ENCODE data around the gene EZR. TPM values are rescaled to one million over a fixed set of nuclear protein-coding genes. Genes with fewer than 3 reads are reported as not detected.

The EZR gene
- total RNA-seq, 2 experiments from 2014 or later = 268 to 415 TPM

DNA sequence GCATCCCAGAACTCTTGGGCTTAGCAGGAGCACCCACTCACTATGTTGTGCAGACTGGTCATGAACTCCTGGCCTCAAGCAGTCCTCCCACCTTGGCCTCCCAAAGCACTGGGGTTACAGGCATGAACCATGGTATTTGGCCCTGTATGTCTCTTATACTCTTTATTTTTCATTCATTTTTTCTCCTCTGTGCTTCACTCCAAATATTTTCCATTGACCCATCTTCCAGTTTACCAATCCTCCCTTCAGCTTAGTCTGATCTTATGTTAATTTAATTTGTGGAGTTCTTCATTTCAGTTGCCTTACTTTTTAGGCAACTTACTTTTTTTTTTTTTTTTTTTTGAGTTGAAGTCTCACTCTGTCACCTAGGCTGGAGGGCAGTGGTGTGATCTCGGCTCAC is 79.5 kb downstream of the EZR start:
- Histone ChIP-seq H2AFZ (ENCODE audit: low read length) (no peak overlapping the region), H3K4me1 (ENCODE audit: insufficient read depth, low read length, poor library complexity, severe bottlenecking) (no peaks in the 10 kb centered on the region), H3K9me2 (ENCODE audit: insufficient read depth, low read length) (no peaks in the 10 kb centered on the region), H3K36me3 (ENCODE audit: insufficient read depth, low read length) (no peaks in the 10 kb centered on the region), H3K9me3 (ENCODE audit: low read length) (peaks cover 11% of the 10 kb centered on the region), H4K20me1 (ENCODE audit: insufficient read depth, low read length) (no peaks in the 10 kb centered on the region), H3K4me3 (ENCODE audit: low read depth, low read length, poor library complexity, severe bottlenecking) (no peak overlapping the region), H3K27ac (ENCODE audit: low read depth, low read length, poor library complexity, severe bottlenecking) (no peak overlapping the region), H3K4me2 (ENCODE audit: low read length) (no peak overlapping the region), H3K79me2 (ENCODE audit: insufficient read depth, low read depth, low read length) (no peaks in the 10 kb centered on the region)
- intact Hi-C loops (cut with micrococcal nuclease; ENCODE audit: unreplicated experiment) = no loop called here
- TF ChIP-seq, protein P1, sequence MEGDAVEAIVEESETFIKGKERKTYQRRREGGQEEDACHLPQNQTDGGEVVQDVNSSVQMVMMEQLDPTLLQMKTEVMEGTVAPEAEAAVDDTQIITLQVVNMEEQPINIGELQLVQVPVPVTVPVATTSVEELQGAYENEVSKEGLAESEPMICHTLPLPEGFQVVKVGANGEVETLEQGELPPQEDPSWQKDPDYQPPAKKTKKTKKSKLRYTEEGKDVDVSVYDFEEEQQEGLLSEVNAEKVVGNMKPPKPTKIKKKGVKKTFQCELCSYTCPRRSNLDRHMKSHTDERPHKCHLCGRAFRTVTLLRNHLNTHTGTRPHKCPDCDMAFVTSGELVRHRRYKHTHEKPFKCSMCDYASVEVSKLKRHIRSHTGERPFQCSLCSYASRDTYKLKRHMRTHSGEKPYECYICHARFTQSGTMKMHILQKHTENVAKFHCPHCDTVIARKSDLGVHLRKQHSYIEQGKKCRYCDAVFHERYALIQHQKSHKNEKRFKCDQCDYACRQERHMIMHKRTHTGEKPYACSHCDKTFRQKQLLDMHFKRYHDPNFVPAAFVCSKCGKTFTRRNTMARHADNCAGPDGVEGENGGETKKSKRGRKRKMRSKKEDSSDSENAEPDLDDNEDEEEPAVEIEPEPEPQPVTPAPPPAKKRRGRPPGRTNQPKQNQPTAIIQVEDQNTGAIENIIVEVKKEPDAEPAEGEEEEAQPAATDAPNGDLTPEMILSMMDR (conservative IDR thresholded peaks at IDR 0.05; ENCODE audit: low read length) = no peak
- no peak for TF ChIP-seq EZH2phosphoT487 (IDR thresholded peaks at IDR 0.05; ENCODE audit: borderline replicate concordance, low read depth, low read length)
- ChIA-PET CTCF (ENCODE audit: unreplicated experiment) (no interaction called here), POLR2A (interaction anchor here (0.7 kb wide), 1 partner anchor 387 kb away, joined by 6 read pairs; no protein-coding TSS in a partner anchor)
- no TSS peak for BruUV-seq (replicated peaks)
- no peak for DNase-seq (ENCODE audit: low spot score)

- ChIA-PET POLR2A (interaction anchor here (0.6 to 1.0 kb wide), 4 partner anchors 10 to 216 kb away, joined by 3 to 6 read pairs (median 3); no protein-coding TSS in a partner anchor), CTCF (ENCODE audit: unreplicated experiment) (no interaction called here)
Measured at GRCh38 chr6:158737710-158738615, 81.2 kb downstream of the EZR start.

More at GRCh38 chr6:158737710-158738615, 81.2 kb downstream of the EZR start:
- TF ChIP-seq, protein P1 (conservative IDR thresholded peaks at IDR 0.05; ENCODE audit: low read length) = no peak
- TF ChIP-seq EZH2phosphoT487 (IDR thresholded peaks at IDR 0.05; ENCODE audit: borderline replicate concordance, low read depth, low read length) = no peak
- Histone ChIP-seq H3K9me2 (ENCODE audit: insufficient read depth, low read length) (no peaks in the 10 kb centered on the region), H3K4me1 (ENCODE audit: insufficient read depth, low read length, poor library complexity, severe bottlenecking) (no peaks in the 10 kb centered on the region), H3K79me2 (ENCODE audit: insufficient read depth, low read depth, low read length) (no peaks in the 10 kb centered on the region), H3K9me3 (ENCODE audit: low read length) (peaks cover 11% of the 10 kb centered on the region), H3K4me3 (ENCODE audit: low read depth, low read length, poor library complexity, severe bottlenecking) (no peak overlapping the region), H3K36me3 (ENCODE audit: insufficient read depth, low read length) (no peaks in the 10 kb centered on the region), H3K4me2 (ENCODE audit: low read length) (no peak overlapping the region), H2AFZ (ENCODE audit: low read length) (no peak overlapping the region), H4K20me1 (ENCODE audit: insufficient read depth, low read length) (no peaks in the 10 kb centered on the region), H3K27ac (ENCODE audit: low read depth, low read length, poor library complexity, severe bottlenecking) (no peak overlapping the region)
- BruUV-seq (replicated peaks) = no TSS peak
- intact Hi-C loops (cut with micrococcal nuclease; ENCODE audit: unreplicated experiment) = no loop called here
- no peak for DNase-seq (ENCODE audit: low spot score)

Data from OCI-LY7 (cell line).